HG02798 (cell line): ENCODE results near the gene MOB2.

Experiments
- ATAC-seq: cut with Tn5 transposase; IDR thresholded peaks from one replicate; pipeline ENCODE4 v1.9.1; 2021; ENCODE audit warnings: mild to moderate bottlenecking; ENCODE audit not compliant: unreplicated experiment, poor library complexity

MOB2 gene

GRCh38 chr11:1476940-1477736 lies 9.4 kb downstream of the MOB2 start:
- ATAC-seq, result no peak

GRCh38 chr11:1475841-1476240 lies 10.7 kb downstream of the MOB2 start:
- ATAC-seq, result no peak

GRCh38 chr11:1473786-1474185 lies 12.8 kb downstream of the MOB2 start:
- no peak for ATAC-seq

- no peak for ATAC-seq
These were observed 13.5 kb downstream of the MOB2 start for GRCh38 chr11:1473011-1473628.

- no peak for ATAC-seq
These were observed 14.2 kb downstream of the MOB2 start for GRCh38 chr11:1472180-1473005.

GRCh38 chr11:1471736-1472135 lies 14.8 kb downstream of the MOB2 start:
- no peak for ATAC-seq

- ATAC-seq, result no peak
These were observed 15.6 kb downstream of the MOB2 start for GRCh38 chr11:1470681-1471611.

- no peak for ATAC-seq
These were observed 16.5 kb downstream of the MOB2 start for GRCh38 chr11:1469911-1470680.

GRCh38 chr11:1469287-1469910 lies 17.2 kb downstream of the MOB2 start:
- ATAC-seq, result no peak

- no peak for ATAC-seq
These were observed 18.0 kb downstream of the MOB2 start for GRCh38 chr11:1468473-1469066.

GRCh38 chr11:1468002-1468401 lies 18.6 kb downstream of the MOB2 start:
- ATAC-seq, result no peak

- ATAC-seq, result no peak
These were observed 19.3 kb downstream of the MOB2 start for GRCh38 chr11:1467270-1467669.

- ATAC-seq, result no peak
These were observed 19.8 kb downstream of the MOB2 start for GRCh38 chr11:1466784-1467183.

GRCh38 chr11:1463056-1463455 lies 23.5 kb downstream of the MOB2 start:
- no peak for ATAC-seq

GRCh38 chr11:1462698-1462975 lies 23.9 kb downstream of the MOB2 start:
- ATAC-seq, result no peak

GRCh38 chr11:1461826-1462697 lies 24.5 kb downstream of the MOB2 start:
- ATAC-seq, result no peak

GRCh38 chr11:1460986-1461825 lies 25.4 kb downstream of the MOB2 start:
- ATAC-seq, result no peak
